Right atrium auricular region (tissue), 2 donors: ENCODE results near the gene GMPR2. TPM values are rescaled to one million over a fixed set of nuclear protein-coding genes. Genes with fewer than 3 reads are reported as not detected.

Experiments used
- DNase-seq: peaks from one replicate; pipeline ENCODE4 v3.0.0-alpha.2; 2019; ENCODE audit warnings: low spot score
- H3K27ac ChIP-seq, 2 donors: fragments of 200-600 bp; sonication (generic); 1 replicate in 1 of 2; 2 replicates in 1 of 2; pipeline ENCODE4 v1.5.1; 2016 to 2019
- H3K27me3 ChIP-seq, 2 donors: fragments of 200-600 bp; sonication (generic); one replicate each; pipeline versions ENCODE4 v1.5.1 to v1.6.0; 2017 to 2019
- H3K36me3 ChIP-seq: fragments of 200-600 bp; sonication (generic); one replicate; pipeline ENCODE4 v1.5.1; 2016
- H3K4me1 ChIP-seq, 2 donors: fragments of 200-600 bp; sonication (generic); one replicate each; pipeline versions ENCODE4 v1.5.1 to v1.6.0; 2017 to 2019
- H3K4me3 ChIP-seq, 2 donors: fragments of 200-600 bp; sonication (generic); 1 replicate in 1 of 2; 2 replicates in 1 of 2; pipeline ENCODE4 v1.5.1; 2017 to 2019; ENCODE audit warnings: mild to moderate bottlenecking in 1 of 2, moderate library complexity in 1 of 2
- H3K9me3 ChIP-seq, 2 donors: fragments of 200-600 bp; sonication (generic); one replicate each; pipeline ENCODE4 v1.5.1; 2019
- total RNA-seq, 2 donors: library from RNA; depleted of rRNA; stranded (reverse); fragments of >200 nt; gene quantifications; one replicate each; pipeline ENCODE4 v1.1.0, GENCODE V29; 2016
- TF ChIP-seq, protein P1 (sequence below), 2 donors: fragments of 200-600 bp; sonication (generic); IDR thresholded peaks; one replicate each; pipeline ENCODE4 v1.5.1; 2019; ENCODE audit warnings: antibody characterized with exemption in 2 of 2

GMPR2 gene
- total RNA-seq, 2 donors from 2014 or later: 28.1 to 31.7 TPM

DNA sequence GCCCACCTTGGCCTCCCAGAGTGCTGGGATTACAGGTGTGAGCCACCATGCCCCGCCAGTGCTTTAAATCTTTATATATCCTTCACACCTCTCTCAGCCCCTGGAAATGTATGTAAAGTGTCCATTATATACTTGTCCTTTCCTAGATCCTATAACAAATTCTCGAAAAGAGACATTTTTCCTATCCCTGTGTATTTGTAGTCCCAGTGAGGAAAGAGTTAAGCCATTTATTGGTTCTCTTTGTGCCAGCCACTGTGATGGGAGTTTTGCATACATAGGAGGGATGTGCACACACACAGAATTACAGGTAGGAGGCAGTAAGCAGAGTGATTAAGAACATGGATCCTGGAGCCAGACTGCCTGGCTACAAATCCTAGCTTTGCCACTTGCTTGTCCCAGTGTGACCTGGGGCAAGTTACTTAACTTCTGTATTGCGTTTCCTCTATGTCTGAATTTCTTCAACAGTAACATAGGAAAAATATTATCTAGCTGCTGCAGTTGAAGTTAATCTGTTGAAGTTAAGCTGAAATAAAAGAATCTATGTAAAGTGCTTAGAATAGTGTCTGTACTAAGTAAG is 40.8 kb downstream of the GMPR2 start:
- TF ChIP-seq, protein P1, sequence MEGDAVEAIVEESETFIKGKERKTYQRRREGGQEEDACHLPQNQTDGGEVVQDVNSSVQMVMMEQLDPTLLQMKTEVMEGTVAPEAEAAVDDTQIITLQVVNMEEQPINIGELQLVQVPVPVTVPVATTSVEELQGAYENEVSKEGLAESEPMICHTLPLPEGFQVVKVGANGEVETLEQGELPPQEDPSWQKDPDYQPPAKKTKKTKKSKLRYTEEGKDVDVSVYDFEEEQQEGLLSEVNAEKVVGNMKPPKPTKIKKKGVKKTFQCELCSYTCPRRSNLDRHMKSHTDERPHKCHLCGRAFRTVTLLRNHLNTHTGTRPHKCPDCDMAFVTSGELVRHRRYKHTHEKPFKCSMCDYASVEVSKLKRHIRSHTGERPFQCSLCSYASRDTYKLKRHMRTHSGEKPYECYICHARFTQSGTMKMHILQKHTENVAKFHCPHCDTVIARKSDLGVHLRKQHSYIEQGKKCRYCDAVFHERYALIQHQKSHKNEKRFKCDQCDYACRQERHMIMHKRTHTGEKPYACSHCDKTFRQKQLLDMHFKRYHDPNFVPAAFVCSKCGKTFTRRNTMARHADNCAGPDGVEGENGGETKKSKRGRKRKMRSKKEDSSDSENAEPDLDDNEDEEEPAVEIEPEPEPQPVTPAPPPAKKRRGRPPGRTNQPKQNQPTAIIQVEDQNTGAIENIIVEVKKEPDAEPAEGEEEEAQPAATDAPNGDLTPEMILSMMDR (IDR thresholded peaks at IDR 0.05): no peak
- H3K4me1 ChIP-seq: peaks cover 0 to 13% of the 10 kb centered on the region in 2 donors

DNA sequence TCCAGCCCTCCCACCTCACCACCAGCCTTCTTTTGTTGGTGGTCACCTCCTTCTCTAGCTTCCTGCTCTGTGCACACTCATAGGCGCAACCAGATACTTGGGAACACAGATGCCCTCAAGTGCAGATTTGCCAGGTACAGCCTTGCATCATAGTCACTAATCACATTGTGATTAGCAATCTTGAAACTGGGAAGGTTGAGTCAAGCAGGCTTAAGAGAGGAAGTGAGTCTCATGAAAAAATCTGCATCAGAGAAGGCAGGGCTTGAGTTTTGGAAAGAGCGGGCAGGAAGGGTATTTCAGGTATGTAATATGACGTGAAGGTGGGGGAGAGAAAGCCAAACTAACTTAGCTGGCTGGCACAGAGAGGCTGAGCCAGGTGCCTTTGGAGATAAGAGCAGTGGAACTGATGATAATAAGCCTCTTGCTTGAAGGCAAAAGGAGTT is 41.4 kb downstream of the GMPR2 start:
- no peak for DNase-seq
- no peaks in the 10 kb centered on the region for H3K36me3 ChIP-seq
- TF ChIP-seq, protein P1 (IDR thresholded peaks at IDR 0.05): no peak
- peaks cover 0 to 19% of the 10 kb centered on the region in 2 donors for H3K4me1 ChIP-seq
- H3K4me3 ChIP-seq: no peak overlapping the region
- no peaks in the 10 kb centered on the region for H3K27me3 ChIP-seq
- H3K9me3 ChIP-seq: no peaks in the 10 kb centered on the region
- H3K27ac ChIP-seq: no peak overlapping the region

More for the DNA sequence above, 40.8 kb downstream of the GMPR2 start:
- no peak for DNase-seq
- Histone ChIP-seq H3K27me3 (no peaks in the 10 kb centered on the region), H3K27ac (no peak overlapping the region), H3K36me3 (no peaks in the 10 kb centered on the region), H3K9me3 (no peaks in the 10 kb centered on the region), H3K4me3 (no peak overlapping the region)

DNA sequence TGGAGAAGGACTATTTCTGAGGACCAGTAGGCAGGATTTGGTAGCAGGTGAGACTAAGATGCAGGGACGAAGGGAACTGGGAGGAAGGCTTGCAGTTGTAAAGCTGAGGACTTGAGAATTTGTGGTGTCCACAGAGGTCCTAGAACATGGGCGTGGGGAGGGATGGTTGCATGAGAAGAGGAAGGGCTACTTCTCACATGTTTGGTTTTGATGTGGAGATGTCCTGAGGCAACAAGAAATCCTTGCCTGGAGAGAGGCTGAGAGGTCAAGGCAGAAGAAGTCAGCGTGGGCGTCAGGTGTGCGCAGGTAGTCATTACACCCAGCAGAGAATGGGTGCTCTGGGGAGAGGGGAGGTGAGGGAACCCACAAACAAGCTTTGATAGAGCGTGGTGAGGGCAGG is 44.3 kb downstream of the GMPR2 start:
- no peaks in the 10 kb centered on the region for H3K27me3 ChIP-seq
- H3K9me3 ChIP-seq: no peaks in the 10 kb centered on the region
- no peak for DNase-seq
- H3K4me3 ChIP-seq: no peak overlapping the region
- no peak overlapping the region for H3K27ac ChIP-seq
- no peaks in the 10 kb centered on the region for H3K36me3 ChIP-seq
- peaks cover 0 to 27% of the 10 kb centered on the region in 2 donors for H3K4me1 ChIP-seq
- TF ChIP-seq, protein P1 (IDR thresholded peaks at IDR 0.05): no peak

DNA sequence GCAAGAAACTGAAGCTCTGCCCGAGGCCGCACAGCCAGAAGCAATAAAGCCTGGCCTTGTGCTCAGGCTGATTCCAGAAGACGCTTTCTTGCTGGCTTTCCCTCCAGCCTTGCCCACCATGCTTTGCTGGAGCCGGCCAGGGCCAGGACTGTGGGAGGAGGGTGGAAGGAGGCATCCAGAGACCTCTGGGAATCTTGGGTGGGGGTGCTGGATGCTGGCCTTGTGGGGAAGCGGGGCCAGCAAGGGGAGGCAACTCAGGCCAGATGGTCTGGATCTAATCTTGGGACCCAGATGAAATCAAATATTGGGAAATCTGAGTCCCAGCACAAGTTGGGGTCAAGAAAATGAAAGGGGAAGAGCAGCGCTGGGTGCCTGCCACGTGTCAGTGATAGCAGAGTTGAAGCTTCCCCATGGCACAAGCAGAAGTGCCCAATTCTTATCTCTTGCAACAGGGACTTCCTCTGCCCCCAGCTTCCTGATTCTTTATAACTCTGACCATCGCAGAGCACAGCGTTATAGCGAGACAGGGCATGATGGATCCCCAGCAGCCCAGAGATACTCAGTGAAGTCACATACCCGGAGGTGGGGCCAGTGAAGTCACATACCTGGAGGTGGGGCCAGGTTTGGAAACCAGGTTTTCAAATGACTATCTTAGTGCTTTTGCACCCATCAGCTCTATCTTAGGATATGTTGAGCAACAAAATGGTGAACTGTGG is 45.0 kb downstream of the GMPR2 start:
- Histone ChIP-seq H3K4me3 (no peak overlapping the region), H3K4me1 (peaks cover 0 to 27% of the 10 kb centered on the region in 2 donors), H3K36me3 (no peaks in the 10 kb centered on the region), H3K9me3 (no peaks in the 10 kb centered on the region), H3K27ac (no peak overlapping the region), H3K27me3 (no peaks in the 10 kb centered on the region)
- DNase-seq: no peak
- TF ChIP-seq, protein P1 (IDR thresholded peaks at IDR 0.05): no peak

DNA sequence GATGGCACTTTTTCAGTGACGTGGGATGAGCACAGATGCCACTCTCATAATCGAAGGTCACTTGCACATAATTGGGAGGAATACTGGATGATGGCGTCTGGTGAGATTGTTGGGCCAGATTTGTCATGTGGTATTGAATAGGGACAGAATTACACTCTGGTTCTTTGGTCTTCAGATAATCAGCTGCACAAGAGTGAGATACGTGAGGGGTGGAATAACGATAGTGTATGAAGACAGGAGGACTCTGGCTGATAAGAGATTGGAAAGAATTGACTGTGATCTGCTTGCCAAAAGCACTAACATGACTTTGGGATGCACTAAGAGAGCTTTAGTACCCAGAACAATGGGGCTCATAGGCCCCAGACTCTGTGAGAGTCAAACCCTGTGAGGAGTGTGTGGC is 45.7 kb downstream of the GMPR2 start:
- Histone ChIP-seq H3K27me3 (no peaks in the 10 kb centered on the region), H3K27ac (no peak overlapping the region), H3K4me3 (no peak overlapping the region), H3K9me3 (no peaks in the 10 kb centered on the region), H3K36me3 (no peaks in the 10 kb centered on the region), H3K4me1 (peaks cover 0 to 27% of the 10 kb centered on the region in 2 donors)
- no peak for DNase-seq
- TF ChIP-seq, protein P1 (IDR thresholded peaks at IDR 0.05): no peak
